Kidney glomerular epithelial cell (primary cell): ENCODE measurements around the gene ASB6.
A peak's percentile ranks its signal among the peaks of the same experiment; 100 is the strongest.
"Not testable (repeated sequence)": the region's sequence is repeated elsewhere in the genome, so short reads cannot be mapped to it uniquely, and the experiment has no call there.

ENCODE experiments used
- DNase-seq: peaks from one replicate; lab custom pipeline; 2025; lab: John Stamatoyannopoulos, UW

Gene ASB6

GRCh38 chr9:129667378-129667777, 25.4 kb upstream of the ASB6 start:
- no peak for DNase-seq

DNA sequence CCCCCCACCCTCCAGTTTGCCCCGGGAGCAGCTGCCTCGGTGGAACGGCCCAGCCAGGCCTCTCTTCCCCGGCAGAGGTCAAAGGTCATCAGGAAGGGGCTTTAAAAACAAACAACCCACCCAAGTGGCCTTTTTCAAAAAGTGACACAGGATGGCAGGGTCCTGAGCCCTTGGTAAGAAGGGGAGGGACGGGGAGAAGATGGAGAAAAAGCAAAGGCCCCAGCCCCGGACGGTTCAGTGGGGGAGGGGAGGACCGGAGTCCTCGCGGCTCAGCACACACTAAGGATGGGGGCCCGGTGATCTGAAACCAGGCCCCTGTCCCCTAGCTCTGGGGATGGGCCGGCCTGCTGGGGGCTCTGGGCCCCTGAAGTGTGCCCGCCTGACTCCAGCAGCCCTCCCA, 24.6 kb upstream of the ASB6 start:
- DNase-seq = no peak

DNA sequence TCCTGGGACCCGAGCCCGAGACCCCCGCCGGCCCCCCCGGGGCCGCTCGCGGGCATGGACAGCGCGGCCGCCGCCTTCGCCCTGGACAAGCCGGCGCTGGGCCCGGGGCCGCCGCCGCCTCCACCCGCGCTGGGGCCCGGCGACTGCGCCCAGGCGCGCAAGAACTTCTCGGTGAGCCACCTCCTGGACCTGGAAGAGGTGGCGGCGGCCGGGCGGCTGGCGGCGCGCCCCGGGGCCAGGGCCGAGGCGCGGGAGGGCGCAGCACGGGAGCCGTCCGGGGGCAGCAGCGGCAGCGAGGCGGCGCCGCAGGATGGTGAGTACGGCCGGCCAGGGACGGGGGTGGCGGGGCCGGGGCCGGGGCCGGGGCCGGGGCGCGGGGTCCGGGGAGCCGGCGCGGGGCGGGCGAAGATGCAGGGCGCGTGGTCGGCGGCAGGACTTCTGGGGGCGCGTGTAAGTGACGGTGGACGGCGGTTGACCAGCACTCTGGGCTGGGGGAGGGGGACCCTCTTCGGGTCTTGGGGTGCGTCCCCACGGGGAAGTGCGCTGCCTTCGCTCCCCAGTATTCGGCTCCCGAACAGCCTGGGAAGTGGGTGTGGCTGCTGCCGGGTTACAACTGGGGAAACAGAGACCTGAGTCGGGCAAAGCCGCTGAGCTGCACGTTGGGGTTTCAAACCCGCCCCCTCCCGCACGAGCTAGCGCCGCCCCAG, 24.0 kb upstream of the ASB6 start:
- DNase-seq = no peak

DNA sequence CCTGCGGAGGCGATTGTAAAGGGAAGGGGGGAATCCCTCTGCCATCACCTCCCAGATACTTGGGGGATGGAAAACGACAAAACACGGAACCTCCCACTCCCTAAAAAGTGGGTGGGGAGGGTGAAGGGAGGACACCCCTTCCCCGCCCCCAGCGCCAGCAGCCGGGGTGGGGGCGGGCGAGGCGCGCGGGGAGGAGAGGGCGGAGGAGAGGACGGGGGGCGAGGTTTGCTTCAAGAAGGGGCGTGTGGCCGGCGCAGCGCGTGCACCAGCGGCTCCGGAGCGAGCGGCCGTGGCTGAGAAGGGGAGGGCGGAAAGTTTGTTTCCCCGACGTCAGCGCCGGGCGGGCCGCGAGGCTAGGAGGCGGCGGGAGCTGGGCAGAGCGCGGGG, 23.4 kb upstream of the ASB6 start, which contains the start of gene PRRX2:
Gene PRRX2, plus strand, starts transcription at position 259 of the 387 bp plus-strand sequence. CDS start 221 bp downstream, outside the sequence.
- no peak for DNase-seq

- no peak for DNase-seq
Observed at GRCh38 chr9:129664746-129665388, 22.9 kb upstream of the ASB6 start.

DNA sequence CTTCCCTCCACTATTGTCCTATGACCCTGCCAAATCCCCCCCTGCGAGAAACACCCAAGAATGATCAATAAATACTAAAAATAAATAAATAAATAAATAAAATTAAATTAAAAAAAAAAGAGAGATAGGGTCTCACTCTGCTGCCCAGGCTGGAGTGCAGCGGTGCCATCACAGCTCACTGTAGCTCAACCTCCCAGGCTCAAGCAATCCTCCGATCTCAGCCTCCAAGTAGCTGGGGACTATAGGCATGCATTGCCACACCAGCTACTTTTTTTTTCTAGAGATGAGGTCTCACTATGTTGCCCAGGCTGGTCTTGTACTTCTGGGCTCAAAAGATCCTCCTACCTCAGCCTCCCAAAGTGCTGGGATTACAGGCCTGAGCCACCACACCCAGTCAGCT, 20.3 kb upstream of the ASB6 start:
- not testable (repeated sequence) for DNase-seq

DNA sequence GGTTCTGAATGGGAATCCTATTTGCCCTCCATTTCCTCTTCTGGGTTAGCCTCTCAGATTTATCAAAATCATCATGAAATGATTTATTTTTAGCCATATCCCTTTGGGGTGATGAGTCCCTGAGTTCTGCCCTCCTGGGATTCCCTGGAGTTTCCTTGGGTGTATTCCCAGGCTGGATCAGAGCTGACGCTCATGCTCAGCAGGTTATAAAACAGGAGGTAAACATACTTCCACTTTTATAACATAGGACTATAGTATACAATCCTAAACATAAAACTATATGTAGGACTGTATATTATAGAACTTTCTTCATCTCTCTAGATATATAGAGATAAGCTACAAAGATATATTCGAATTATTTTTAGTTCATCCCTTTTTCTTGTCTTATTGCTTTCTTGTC, 19.1 kb upstream of the ASB6 start:
- DNase-seq = no peak

DNA sequence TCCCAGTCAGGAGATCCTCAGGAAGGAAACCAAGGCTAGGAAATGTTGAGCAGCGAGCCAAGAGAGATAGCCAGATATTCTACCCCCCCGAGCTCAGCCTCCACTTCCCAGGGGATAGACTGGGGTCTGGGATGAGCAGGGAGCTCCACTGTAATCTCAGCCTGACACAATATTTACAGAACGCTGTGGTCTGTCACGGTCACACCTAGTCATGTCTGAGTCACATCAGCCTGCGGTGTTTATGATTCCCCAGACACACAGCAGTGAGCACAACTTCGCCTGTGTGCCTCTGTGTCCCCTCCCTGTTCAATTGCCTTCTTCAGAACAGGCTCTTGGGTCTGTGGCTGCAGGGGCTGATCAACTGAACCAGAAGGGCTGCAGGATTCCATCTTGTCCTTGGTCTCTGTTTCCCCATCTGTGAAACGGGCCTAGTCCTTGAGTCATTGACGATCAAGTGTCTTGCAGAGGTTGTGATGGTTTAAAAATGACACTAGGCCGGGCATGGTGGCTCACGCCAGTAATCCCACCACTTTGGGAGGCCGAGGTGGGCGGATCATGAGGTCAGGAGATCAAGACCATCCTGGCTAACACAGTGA, 14.9 kb upstream of the ASB6 start:
- peak; percentile 44 for DNase-seq

DNA sequence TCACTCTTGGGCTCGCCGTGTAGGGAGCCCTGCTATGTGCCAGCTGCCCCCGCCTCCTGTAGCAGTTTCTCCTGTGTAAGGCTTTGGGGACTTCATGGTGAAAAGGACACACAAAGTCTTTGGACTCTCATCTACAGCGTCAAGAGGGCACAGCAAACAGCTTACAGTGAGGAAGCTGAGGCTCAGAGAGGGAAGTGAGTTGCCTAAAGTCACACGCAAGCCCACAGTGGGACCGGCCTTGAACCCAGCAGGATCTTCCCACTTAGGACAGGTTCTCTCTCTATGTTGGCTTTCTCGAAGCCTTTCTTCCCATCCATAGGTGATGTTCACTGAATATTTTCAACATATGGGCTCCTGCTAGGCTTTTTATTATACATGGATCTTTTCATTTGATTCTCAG, 13.7 kb upstream of the ASB6 start:
- no peak for DNase-seq

DNA sequence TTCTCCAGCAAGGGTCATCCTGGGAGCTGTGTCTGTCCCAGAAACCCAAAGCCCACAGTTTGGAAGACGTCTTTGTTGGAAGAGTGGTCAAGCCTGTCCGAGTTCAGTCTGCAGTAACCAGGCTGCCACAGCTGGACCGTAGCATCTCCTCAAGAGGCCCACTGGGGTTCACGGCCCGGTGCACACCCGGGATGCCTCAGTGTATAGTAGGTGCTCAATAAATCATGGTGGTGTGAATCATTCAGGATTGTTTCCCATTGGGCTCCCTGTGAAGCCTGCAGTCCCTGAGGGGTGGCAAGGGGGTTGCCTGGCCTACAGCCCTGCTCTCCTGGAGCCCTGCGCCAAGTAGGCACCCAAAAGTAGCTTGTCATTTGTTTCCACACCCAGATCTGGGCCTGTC, 13.2 kb upstream of the ASB6 start:
- DNase-seq = no peak

DNA sequence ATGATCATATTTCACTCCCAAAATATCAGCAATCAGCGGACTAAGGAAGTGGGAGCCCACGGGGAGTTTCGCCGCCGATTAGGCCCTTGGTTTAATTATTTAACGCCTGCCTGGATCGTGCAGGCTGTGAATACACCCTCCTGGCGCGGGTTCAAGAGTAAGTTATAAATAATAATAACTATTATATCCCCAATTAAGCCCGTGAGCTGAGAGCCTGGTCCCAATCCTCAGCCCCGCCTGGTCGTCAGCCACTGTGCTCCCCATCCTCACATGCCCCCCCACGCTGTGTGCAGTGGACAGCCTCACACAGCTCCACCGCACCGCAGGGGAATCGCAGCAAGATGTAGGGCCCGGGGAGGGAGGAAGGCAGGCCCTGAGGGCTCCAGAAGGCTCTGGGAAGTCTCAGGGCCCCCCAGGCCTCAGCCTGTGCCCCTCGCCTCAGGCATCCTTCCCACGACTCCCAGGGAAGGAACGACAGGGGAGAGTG, 12.6 kb upstream of the ASB6 start:
- DNase-seq = no peak

DNA sequence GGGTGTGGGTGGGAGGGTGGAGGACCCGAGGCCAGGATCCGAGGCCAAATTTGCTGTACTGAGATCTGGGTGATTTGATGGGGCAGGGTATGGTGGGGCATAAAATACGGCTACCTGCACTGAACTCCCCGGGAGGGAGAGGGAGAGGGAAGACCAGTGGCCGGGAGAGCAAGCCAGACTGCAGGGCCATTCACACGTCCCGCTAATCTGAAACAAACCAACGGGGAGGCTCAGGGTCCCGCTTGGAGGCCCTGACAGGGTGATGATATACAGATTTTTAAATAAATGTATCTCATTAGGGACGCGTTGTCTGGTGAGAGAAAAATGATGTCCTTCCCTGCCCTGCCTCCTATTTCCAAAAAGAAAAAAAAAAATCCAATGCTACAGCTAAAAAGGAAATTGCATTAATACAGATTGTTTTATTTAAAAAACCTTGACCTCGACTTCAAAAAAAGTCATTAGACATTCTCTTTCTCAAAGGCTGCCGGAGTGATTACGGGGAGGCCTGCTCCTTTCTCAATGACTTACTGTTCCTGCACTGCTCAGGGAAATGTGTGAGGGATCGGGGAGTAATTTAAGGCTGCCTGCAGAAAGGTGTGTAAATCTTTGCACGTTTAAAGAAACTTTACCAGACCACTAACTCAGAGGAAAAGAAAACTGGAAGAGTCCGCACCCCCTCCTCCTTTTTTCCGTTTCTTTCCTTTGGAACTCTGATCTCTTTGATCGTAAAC, 12.0 kb upstream of the ASB6 start:
- DNase-seq = no peak

DNA sequence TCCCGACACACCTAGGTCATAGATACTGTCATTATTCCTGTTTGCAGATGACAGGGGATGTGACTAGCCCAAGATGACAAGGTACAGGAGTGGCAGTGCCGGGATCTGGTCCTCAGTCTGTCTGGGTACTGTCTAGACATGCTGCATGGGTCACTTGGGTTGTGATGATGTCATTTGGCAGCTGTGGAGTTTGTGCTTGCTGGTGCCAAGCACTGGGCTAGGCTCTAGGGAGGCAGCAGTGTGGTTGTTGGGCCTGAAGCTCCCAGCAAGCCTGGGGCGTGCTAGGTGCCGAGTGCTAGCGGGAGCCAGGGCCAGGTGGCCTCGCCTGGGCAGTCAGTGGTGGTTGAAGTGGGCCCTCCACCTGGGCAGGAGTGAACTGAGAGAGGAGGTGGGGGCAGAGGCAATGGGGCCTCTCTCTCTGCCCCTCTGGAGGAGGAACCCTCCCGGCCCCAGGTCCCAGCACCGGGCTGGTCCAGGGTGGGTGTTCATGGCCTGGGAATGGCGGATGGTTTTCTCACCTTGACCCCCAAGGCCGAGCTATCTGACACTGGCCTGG, 8.8 kb upstream of the ASB6 start:
- DNase-seq = no peak

GRCh38 chr9:129649726-129650679, 8.1 kb upstream of the ASB6 start:
- no peak for DNase-seq

GRCh38 chr9:129648764-129649115, 6.8 kb upstream of the ASB6 start:
- no peak for DNase-seq

- DNase-seq = no peak
Observed at GRCh38 chr9:129648092-129648763, 6.3 kb upstream of the ASB6 start.

DNA sequence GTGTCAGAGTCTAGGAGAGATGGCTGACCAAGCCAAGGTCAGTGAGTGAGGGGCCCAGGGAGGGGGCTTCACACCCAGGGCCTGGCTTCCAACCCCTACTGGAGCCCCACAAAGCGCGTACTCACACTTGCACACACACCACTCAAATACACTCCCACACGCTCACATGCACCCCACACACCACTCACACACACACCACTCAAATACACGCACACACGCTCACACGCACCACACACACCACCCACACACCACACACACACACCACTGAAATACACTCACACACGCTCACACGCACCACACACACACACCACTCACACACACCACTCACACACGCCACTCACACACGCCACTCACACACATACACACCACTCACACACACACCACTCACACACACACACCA, 5.7 kb upstream of the ASB6 start:
- DNase-seq = no peak

GRCh38 chr9:129646654-129647053, 4.7 kb upstream of the ASB6 start:
- no peak for DNase-seq

DNA sequence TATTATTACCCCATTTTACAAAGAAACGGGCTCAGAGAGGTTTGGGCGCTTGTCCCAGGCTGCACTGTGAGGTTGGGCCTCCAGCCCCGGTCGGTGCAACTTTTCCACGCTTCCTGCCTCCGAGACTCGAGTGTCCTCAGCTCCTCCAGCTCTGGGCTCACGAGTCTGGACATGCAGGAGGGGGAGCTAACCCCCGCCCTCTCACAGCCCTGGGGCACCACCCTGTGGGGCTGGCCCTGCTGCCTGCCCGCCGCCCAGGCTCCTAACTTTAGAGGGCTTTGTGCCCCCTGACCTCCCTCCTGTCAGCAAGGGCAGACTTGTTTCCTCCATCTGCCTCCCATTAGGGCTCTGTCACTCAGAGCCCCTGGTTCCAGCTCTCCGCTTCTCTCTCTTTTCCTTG, 4.3 kb upstream of the ASB6 start:
- DNase-seq = no peak

- DNase-seq = no peak
Observed at GRCh38 chr9:129644902-129645301, 3.0 kb upstream of the ASB6 start.

DNA sequence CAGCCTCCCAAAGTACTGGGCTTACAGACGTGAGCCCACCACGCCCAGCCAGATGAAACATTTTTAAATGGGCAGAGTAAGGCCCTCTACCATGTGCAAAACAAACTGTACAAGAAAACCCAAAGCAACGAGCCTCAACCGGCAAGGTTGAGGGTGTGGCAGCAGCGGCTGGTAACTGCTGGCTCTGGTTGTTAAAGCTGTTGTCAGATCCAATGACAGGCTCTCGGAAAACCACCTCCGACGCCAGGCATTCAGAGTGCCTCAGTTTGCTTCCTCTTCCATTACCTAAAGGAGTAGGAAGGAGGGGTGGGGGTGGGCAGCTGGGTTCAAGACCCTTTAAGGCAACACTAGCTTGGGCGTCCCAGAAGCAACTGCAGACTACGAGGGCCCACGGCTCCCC, 2.4 kb upstream of the ASB6 start:
- DNase-seq = no peak
